Measurements from ENCODE around the gene FCRL6. TPM values are rescaled to one million over a fixed set of nuclear protein-coding genes. Genes with fewer than 3 reads are reported as not detected.

Gene FCRL6
- total RNA-seq: 1 to 10 TPM in 3 of 9 donors, under 1 TPM in 3, not detected in 3; 0.11 to 2.2 (median 0.78) TPM
- under 1 TPM; 0.24 to 0.37 (median 0.26) TPM for polyA plus RNA-seq
- long read RNA-seq, donor 1: 0 reads
- long read RNA-seq, donor 2: 0 reads
- long read RNA-seq, donor 3: 0 reads
- long read RNA-seq, donor 4: 0 reads
- long read RNA-seq, donor 5: 0 reads
- long read RNA-seq, donor 6: 0 reads
- long read RNA-seq, donor 7: 0 reads
- long read RNA-seq, donor 8: 0 reads
- long read RNA-seq, donor 9: 0 reads
- long read RNA-seq, donor 10: 0 reads

- DNase-seq: no peak
- no peak within 1 kb of the TSS for H3K27ac ChIP-seq
- H3K27me3 ChIP-seq: no peaks in the 10 kb centered on the region
- peaks cover 13 to 20% of the 10 kb centered on the region in 2 donors for H3K4me1 ChIP-seq (replicated peaks in 1 of 2)
- 79 to 90% (median 83%) methylated on average over 8 of the region's 8 CpGs for WGBS, 4 donors
- no peaks in the 10 kb centered on the region for H3K36me3 ChIP-seq (replicated peaks in 1 of 2)
- H3K9me3 ChIP-seq (replicated peaks in 1 of 3): no peaks in the 10 kb centered on the region
- H3K4me3 ChIP-seq: no peak within 1 kb of the TSS
- TF ChIP-seq POLR2A (IDR thresholded peaks at IDR 0.05) (no peak), CTCF (IDR thresholded peaks at IDR 0.05) (no peak)
- intact Hi-C loops (cut with DNase I): no loop called here
These were observed at the start of gene FCRL6 for GRCh38 chr1:159802111-159802510. FCRL6 (plus strand) TSS chr1:159802360; CDS start chr1:159802425, 65 bp downstream.

- 80 to 87% (median 82%) methylated on average over 4 of the region's 4 CpGs for WGBS, 4 donors
- Histone ChIP-seq H3K4me1 (replicated peaks in 1 of 2) (peaks cover 0 to 22% of the 10 kb centered on the region in 2 donors), H3K27me3 (no peaks in the 10 kb centered on the region), H3K27ac (no peak overlapping the region), H3K9me3 (replicated peaks in 1 of 3) (no peaks in the 10 kb centered on the region), H3K36me3 (replicated peaks in 1 of 2) (no peaks in the 10 kb centered on the region), H3K4me3 (no peak overlapping the region)
- intact Hi-C loops (cut with DNase I): no loop called here
- TF ChIP-seq CTCF (IDR thresholded peaks at IDR 0.05): no peak
- TF ChIP-seq POLR2A (IDR thresholded peaks at IDR 0.05): no peak
- DNase-seq: no peak
These were observed 48.8 kb upstream of the FCRL6 start for GRCh38 chr1:159753386-159753785.

- Histone ChIP-seq H3K4me1 (replicated peaks in 1 of 2) (peaks cover 0 to 22% of the 10 kb centered on the region in 2 donors), H3K36me3 (replicated peaks in 1 of 2) (no peaks in the 10 kb centered on the region), H3K27me3 (no peaks in the 10 kb centered on the region), H3K27ac (no peak overlapping the region), H3K4me3 (no peak overlapping the region), H3K9me3 (replicated peaks in 1 of 3) (no peaks in the 10 kb centered on the region)
- TF ChIP-seq CTCF (IDR thresholded peaks at IDR 0.05) (no peak), POLR2A (IDR thresholded peaks at IDR 0.05) (no peak)
- DNase-seq: no peak
- intact Hi-C loops (cut with DNase I): no loop called here
- 88 to 95% (median 92%) methylated on average over 3 of the region's 3 CpGs for WGBS, 4 donors
These were observed 46.6 kb upstream of the FCRL6 start for GRCh38 chr1:159755451-159756007.

- Histone ChIP-seq H3K4me3 (no peak overlapping the region), H3K27me3 (no peaks in the 10 kb centered on the region), H3K36me3 (replicated peaks in 1 of 2) (no peaks in the 10 kb centered on the region), H3K27ac (peak overlapping the region in 1 of 5 donors; percentile 15), H3K4me1 (replicated peaks in 1 of 2) (peaks cover 0 to 17% of the 10 kb centered on the region in 2 donors), H3K9me3 (replicated peaks in 1 of 3) (no peaks in the 10 kb centered on the region)
- no peak for TF ChIP-seq POLR2A (IDR thresholded peaks at IDR 0.05)
- peak in 4 of 7 donors; percentile 27 to 60 (median 34) for DNase-seq
- intact Hi-C loops (cut with DNase I): no loop called here
These were observed 45.8 kb upstream of the FCRL6 start for GRCh38 chr1:159756397-159756796.

- WGBS, 4 donors: 30 to 60% (median 36%) methylated on average over 1 of the region's 1 CpG
- intact Hi-C loops (cut with DNase I): no loop called here
- no peaks in the 10 kb centered on the region for H3K4me1 ChIP-seq (replicated peaks in 1 of 2)
These were observed 38.5 kb upstream of the FCRL6 start for GRCh38 chr1:159763686-159764085.

More at GRCh38 chr1:159763686-159764085, 38.5 kb upstream of the FCRL6 start:
- no peak for TF ChIP-seq CTCF (IDR thresholded peaks at IDR 0.05)
- no peak for TF ChIP-seq POLR2A (IDR thresholded peaks at IDR 0.05)
- no peaks in the 10 kb centered on the region for H3K36me3 ChIP-seq (replicated peaks in 1 of 2)
- H3K4me3 ChIP-seq: no peak overlapping the region
- no peak for DNase-seq
- no peak overlapping the region for H3K27ac ChIP-seq
- no peaks in the 10 kb centered on the region for H3K9me3 ChIP-seq (replicated peaks in 1 of 3)
- no peaks in the 10 kb centered on the region for H3K27me3 ChIP-seq
